ENCODE measurements around the gene TRPM2.

- no peak for TF ChIP-seq POLR2A (IDR thresholded peaks at IDR 0.05)
- no peak for TF ChIP-seq CTCF (IDR thresholded peaks at IDR 0.05)
Observed at GRCh38 chr21:44466996-44467858, 113.8 kb downstream of the TRPM2 start.
